Nephron progenitor cell (in vitro differentiated cells): ENCODE data around the gene ANKZF1.
A peak's percentile ranks its signal among the peaks of the same experiment; 100 is the strongest.

Experiments
- DNase-seq: peaks from one replicate; pipeline ENCODE4 v3.0.0; 2021
- H3K27ac Mint-ChIP-seq: 2 replicates; pipeline ENCODE4 v1.8.0; 2021; ENCODE audit warnings: mild to moderate bottlenecking, moderate library complexity, mixed read lengths
- H3K27me3 Mint-ChIP-seq: 2 replicates; pipeline ENCODE4 v1.8.0; 2021; ENCODE audit warnings: mild to moderate bottlenecking, low read depth, mixed read lengths; ENCODE audit not compliant: poor library complexity
- H3K36me3 Mint-ChIP-seq: 2 replicates; pipeline ENCODE4 v1.8.0; 2021; ENCODE audit warnings: low read depth, mixed read lengths
- H3K4me1 Mint-ChIP-seq: 2 replicates; pipeline ENCODE4 v1.8.0; 2021; ENCODE audit warnings: mixed read lengths
- H3K4me3 Mint-ChIP-seq: 2 replicates; pipeline ENCODE4 v1.8.0; 2021; ENCODE audit warnings: mild to moderate bottlenecking, moderate library complexity, mixed read lengths
- H3K9me3 Mint-ChIP-seq: 2 replicates; pipeline ENCODE4 v1.8.0; 2021; ENCODE audit warnings: mild to moderate bottlenecking, moderate library complexity, mixed read lengths
- CTCF ChIP-seq: fragments of 200-600 bp; sonication (generic); IDR thresholded peaks from 2 replicates; pipeline ENCODE4 v1.5.0; 2021; ENCODE audit warnings: antibody characterized with exemption

Gene ANKZF1

GRCh38 chr2:219281588-219281987 is 52.0 kb downstream of the ANKZF1 start:
- DNase-seq = peak; percentile 36
- Mint-ChIP-seq H3K36me3 (peaks cover 10% of the 10 kb centered on the region), H3K27ac (peak overlapping the region; percentile 19), H3K27me3 (peaks cover 5% of the 10 kb centered on the region), H3K4me1 (peaks cover 66% of the 10 kb centered on the region), H3K4me3 (no peak overlapping the region), H3K9me3 (no peaks in the 10 kb centered on the region)
- no peak for TF ChIP-seq CTCF

DNA sequence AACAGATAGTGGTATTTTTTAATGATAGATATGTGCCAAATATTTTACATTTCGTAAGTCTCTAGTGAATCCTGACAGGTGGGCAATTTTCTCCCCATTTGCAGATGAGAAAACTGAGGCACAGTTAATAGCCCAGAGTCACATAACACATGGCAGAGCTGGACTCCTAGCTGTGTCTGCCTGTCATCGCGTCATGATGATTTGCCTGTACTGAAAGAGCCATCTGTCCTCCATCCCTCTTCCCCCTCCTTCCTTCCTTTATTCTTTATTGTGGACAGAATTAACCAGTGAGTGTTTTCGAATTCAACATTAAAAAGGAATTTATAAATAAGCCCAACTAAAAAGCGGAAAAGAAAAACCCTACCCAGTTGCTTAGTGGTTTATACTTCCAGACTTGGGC is 52.8 kb downstream of the ANKZF1 start:
- peaks cover 5% of the 10 kb centered on the region for H3K27me3 Mint-ChIP-seq
- H3K4me3 Mint-ChIP-seq = no peak overlapping the region

DNA sequence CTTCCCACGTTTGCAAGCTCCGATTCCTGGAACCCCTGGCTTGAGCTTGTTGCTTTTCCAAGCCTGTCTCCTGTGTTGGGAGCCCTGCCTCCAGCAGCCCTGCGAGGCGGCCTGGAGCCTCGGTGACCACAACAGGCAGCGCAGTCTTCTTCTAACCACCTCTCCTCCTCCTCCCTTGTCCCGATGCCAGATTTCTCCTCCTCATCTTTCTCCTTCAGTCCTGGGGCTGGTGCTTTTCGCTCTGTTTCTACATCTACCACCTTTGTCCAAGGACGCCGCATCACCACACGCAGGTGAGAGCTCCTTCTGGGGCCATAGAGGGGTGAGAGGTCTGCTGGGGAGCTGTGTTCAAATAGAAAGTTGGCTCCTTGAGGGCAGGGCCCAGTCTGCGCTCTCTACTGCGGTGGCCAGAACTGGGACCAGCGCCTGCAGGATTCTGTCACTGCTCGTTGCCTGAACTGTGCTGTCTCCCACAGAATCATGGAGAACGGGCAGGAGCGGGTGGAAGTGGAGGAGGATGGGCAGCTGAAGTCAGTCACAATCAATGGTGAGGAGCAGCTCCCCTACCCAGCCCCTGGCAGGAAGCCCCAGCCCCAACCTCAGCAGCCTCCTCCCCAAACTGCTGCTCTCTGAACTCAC is 53.5 kb downstream of the ANKZF1 start:
- no peak overlapping the region for H3K27ac Mint-ChIP-seq
- no peaks in the 10 kb centered on the region for H3K9me3 Mint-ChIP-seq
- peaks cover 59% of the 10 kb centered on the region for H3K4me1 Mint-ChIP-seq
- peaks cover 10% of the 10 kb centered on the region for H3K36me3 Mint-ChIP-seq
- peaks cover 5% of the 10 kb centered on the region for H3K27me3 Mint-ChIP-seq
- no peak overlapping the region for H3K4me3 Mint-ChIP-seq
- DNase-seq = no peak
- no peak for TF ChIP-seq CTCF

More for the DNA sequence above, 52.8 kb downstream of the ANKZF1 start:
- no peak overlapping the region for H3K27ac Mint-ChIP-seq
- DNase-seq = no peak
- peaks cover 10% of the 10 kb centered on the region for H3K36me3 Mint-ChIP-seq
- peaks cover 66% of the 10 kb centered on the region for H3K4me1 Mint-ChIP-seq
- no peaks in the 10 kb centered on the region for H3K9me3 Mint-ChIP-seq
- TF ChIP-seq CTCF = no peak

GRCh38 chr2:219284501-219285372 is 55.1 kb downstream of the ANKZF1 start:
- H3K27me3 Mint-ChIP-seq = peaks cover 5% of the 10 kb centered on the region
- peaks cover 46% of the 10 kb centered on the region for H3K4me1 Mint-ChIP-seq
- H3K36me3 Mint-ChIP-seq = peaks cover 10% of the 10 kb centered on the region
- no peak overlapping the region for H3K4me3 Mint-ChIP-seq
- DNase-seq = no peak
- H3K9me3 Mint-ChIP-seq = no peaks in the 10 kb centered on the region
- no peak for TF ChIP-seq CTCF
- no peak overlapping the region for H3K27ac Mint-ChIP-seq

DNA sequence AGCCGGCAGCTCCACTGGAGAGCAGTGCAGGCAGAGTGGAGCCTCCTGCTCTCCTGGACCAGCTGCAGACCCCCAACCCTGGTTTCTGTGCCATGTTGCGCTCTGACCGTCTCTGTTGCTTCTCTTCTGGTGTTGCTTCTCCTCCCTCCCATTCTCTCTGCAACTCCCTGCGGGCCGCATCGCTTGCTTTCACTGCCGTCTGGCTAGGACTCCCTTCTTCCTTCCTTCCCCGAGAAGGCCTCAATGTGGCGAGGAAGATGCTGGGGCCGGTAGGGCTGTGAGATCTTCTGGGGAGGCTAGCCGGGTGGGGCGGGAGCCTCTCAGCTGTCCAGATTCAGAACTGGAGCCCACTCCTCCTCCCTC is 55.7 kb downstream of the ANKZF1 start:
- H3K4me1 Mint-ChIP-seq = peaks cover 40% of the 10 kb centered on the region
- DNase-seq = no peak
- H3K36me3 Mint-ChIP-seq = peaks cover 10% of the 10 kb centered on the region
- no peak overlapping the region for H3K27ac Mint-ChIP-seq
- H3K27me3 Mint-ChIP-seq = peaks cover 10% of the 10 kb centered on the region
- no peak for TF ChIP-seq CTCF
- no peaks in the 10 kb centered on the region for H3K9me3 Mint-ChIP-seq
- H3K4me3 Mint-ChIP-seq = no peak overlapping the region
